Activated CD8-positive, alpha-beta memory T cell treated with anti-CD3 and anti-CD28 coated beads, Interleukin-2, amount 50 U/mL, for 48 hours (primary cell): ENCODE results near the gene CHGA.

Experiments used
- DNase-seq: peaks from one replicate; pipeline ENCODE4 v3.0.0-alpha.2; 2020

The CHGA gene

GRCh38 chr14:92962831-92963095 lies 39.8 kb downstream of the CHGA start:
- no peak for DNase-seq

GRCh38 chr14:92963301-92964123 lies 40.6 kb downstream of the CHGA start:
- DNase-seq: no peak

- no peak for DNase-seq
Measured at GRCh38 chr14:92964124-92965109, 41.5 kb downstream of the CHGA start.

- no peak for DNase-seq
Measured at GRCh38 chr14:92965281-92965680, 42.3 kb downstream of the CHGA start.

- no peak for DNase-seq
Measured at GRCh38 chr14:92967346-92967926, 44.5 kb downstream of the CHGA start.

GRCh38 chr14:92968291-92969020 lies 45.5 kb downstream of the CHGA start:
- no peak for DNase-seq

GRCh38 chr14:92969430-92969829 lies 46.5 kb downstream of the CHGA start:
- no peak for DNase-seq

- DNase-seq: no peak
Measured at GRCh38 chr14:92969871-92970270, 46.9 kb downstream of the CHGA start.

- no peak for DNase-seq
Measured at GRCh38 chr14:92970271-92970670, 47.3 kb downstream of the CHGA start.

GRCh38 chr14:92971601-92972180 lies 48.7 kb downstream of the CHGA start:
- no peak for DNase-seq

- peak; percentile 81 for DNase-seq
Measured at GRCh38 chr14:92973261-92973797, 50.4 kb downstream of the CHGA start.

- DNase-seq: no peak
Measured at GRCh38 chr14:92973798-92974372, 50.9 kb downstream of the CHGA start.

- no peak for DNase-seq
Measured at GRCh38 chr14:92974541-92975345, 51.8 kb downstream of the CHGA start.

GRCh38 chr14:92976268-92976667 lies 53.3 kb downstream of the CHGA start:
- no peak for DNase-seq

GRCh38 chr14:92978229-92979021 lies 55.5 kb downstream of the CHGA start:
- no peak for DNase-seq

- no peak for DNase-seq
Measured at GRCh38 chr14:92980866-92981265, 57.9 kb downstream of the CHGA start.

- DNase-seq: no peak
Measured at GRCh38 chr14:92981726-92982125, 58.8 kb downstream of the CHGA start.

GRCh38 chr14:92982956-92983355 lies 60.0 kb downstream of the CHGA start:
- no peak for DNase-seq

- DNase-seq: no peak
Measured at GRCh38 chr14:92984082-92984788, 61.3 kb downstream of the CHGA start.
